Measurements from ENCODE around the gene ROR1.

GRCh38 chr1:64136752-64137411 is 363.1 kb downstream of the ROR1 start:
- no peak for TF ChIP-seq SREBF2 (IDR thresholded peaks at IDR 0.05; ENCODE audit: low read length)
- TF ChIP-seq TAF1 (IDR thresholded peaks at IDR 0.05; ENCODE audit: borderline replicate concordance, low read depth, low read length): no peak
- TF ChIP-seq KAT2A (conservative IDR thresholded peaks at IDR 0.05; ENCODE audit: control insufficient read depth, low read depth, low read length): no peak
- TF ChIP-seq POLR2A (IDR thresholded peaks at IDR 0.05; ENCODE audit: low read depth, low read length): no peak
- TF ChIP-seq SMARCA5 (IDR thresholded peaks at IDR 0.05): peak; percentile 32; the same call in 1 of the 2 replicates
